ENCODE results near the gene SRCIN1. TPM values are rescaled to one million over a fixed set of nuclear protein-coding genes. Genes with fewer than 3 reads are reported as not detected.
"Not testable (repeated sequence)": the region's sequence is repeated elsewhere in the genome, so short reads cannot be mapped to it uniquely, and the experiment has no call there.

SRCIN1 gene
- total RNA-seq, 3 donors from 2014 or later, result 4.2 to 10.8 (median 8.8) TPM

- no peak overlapping the region for H3K27ac ChIP-seq
- H3K27me3 ChIP-seq, result no peaks in the 10 kb centered on the region
- H3K4me1 ChIP-seq, result no peaks in the 10 kb centered on the region
- H3K4me3 ChIP-seq, result no peak overlapping the region
- intact Hi-C loops (cut with DNase I; ENCODE audit: low total_unique reads), result no loop called here
- no peak for DNase-seq (ENCODE audit: low spot score in 2 of 2)
- H3K9me3 ChIP-seq, result no peaks in the 10 kb centered on the region
- no peaks in the 10 kb centered on the region for H3K36me3 ChIP-seq
- TF ChIP-seq POLR2A (IDR thresholded peaks at IDR 0.05), result no peak
- no peak for TF ChIP-seq POLR2AphosphoS5 (IDR thresholded peaks at IDR 0.05)
- TF ChIP-seq CTCF (IDR thresholded peaks at IDR 0.05), result no peak
Measured at GRCh38 chr17:38625482-38625881, 19.7 kb upstream of the SRCIN1 start.

- H3K27me3 ChIP-seq; intact Hi-C loops (cut with DNase I; ENCODE audit: low total_unique reads); DNase-seq (ENCODE audit: low spot score in 2 of 2); H3K9me3 ChIP-seq; H3K4me3 ChIP-seq; H3K36me3 ChIP-seq; H3K4me1 ChIP-seq; H3K27ac ChIP-seq: not testable (repeated sequence)
Measured at GRCh38 chr17:38624782-38625355, 19.1 kb upstream of the SRCIN1 start.

- DNase-seq (ENCODE audit: low spot score in 2 of 2), result no peak
- intact Hi-C loops (cut with DNase I; ENCODE audit: low total_unique reads), result no loop called here
- no peaks in the 10 kb centered on the region for H3K4me1 ChIP-seq
- no peak overlapping the region for H3K4me3 ChIP-seq
- no peaks in the 10 kb centered on the region for H3K9me3 ChIP-seq
- H3K27me3 ChIP-seq, result no peaks in the 10 kb centered on the region
- H3K27ac ChIP-seq, result no peak overlapping the region
- H3K36me3 ChIP-seq, result no peaks in the 10 kb centered on the region
- TF ChIP-seq POLR2AphosphoS5 (IDR thresholded peaks at IDR 0.05) (no peak), CTCF (IDR thresholded peaks at IDR 0.05) (no peak), POLR2A (IDR thresholded peaks at IDR 0.05) (no peak)
Measured at GRCh38 chr17:38621538-38621937, 15.8 kb upstream of the SRCIN1 start.

- Histone ChIP-seq H3K27me3 (no peaks in the 10 kb centered on the region), H3K9me3 (no peaks in the 10 kb centered on the region), H3K36me3 (no peaks in the 10 kb centered on the region), H3K4me1 (no peaks in the 10 kb centered on the region), H3K27ac (no peak overlapping the region), H3K4me3 (no peak overlapping the region)
- intact Hi-C loops (cut with DNase I; ENCODE audit: low total_unique reads), result no loop called here
- TF ChIP-seq POLR2A (IDR thresholded peaks at IDR 0.05) (no peak), CTCF (IDR thresholded peaks at IDR 0.05) (no peak), POLR2AphosphoS5 (IDR thresholded peaks at IDR 0.05) (no peak)
- DNase-seq (ENCODE audit: low spot score in 2 of 2), result no peak
Measured at GRCh38 chr17:38620551-38621277, 15.0 kb upstream of the SRCIN1 start.

GRCh38 chr17:38619937-38620550 is 14.3 kb upstream of the SRCIN1 start:
- no peak overlapping the region for H3K4me3 ChIP-seq
- no peak for DNase-seq (ENCODE audit: low spot score in 2 of 2)
- TF ChIP-seq CTCF (IDR thresholded peaks at IDR 0.05) (no peak), POLR2AphosphoS5 (IDR thresholded peaks at IDR 0.05) (no peak), POLR2A (IDR thresholded peaks at IDR 0.05) (no peak)
- H3K4me1 ChIP-seq, result no peaks in the 10 kb centered on the region
- no peaks in the 10 kb centered on the region for H3K9me3 ChIP-seq
- H3K27me3 ChIP-seq, result no peaks in the 10 kb centered on the region
- intact Hi-C loops (cut with DNase I; ENCODE audit: low total_unique reads), result no loop called here
- H3K27ac ChIP-seq, result no peak overlapping the region
- H3K36me3 ChIP-seq, result no peaks in the 10 kb centered on the region

All from breast epithelium (tissue), 4 donors.